IMR-90 (cell line): ENCODE measurements around the gene ESD. TPM values are rescaled to one million over a fixed set of nuclear protein-coding genes. Genes with fewer than 3 reads are reported as not detected.

Experiments used
- ATAC-seq: fragments of 200-7000 bp; cut with Tn5 transposase; 2 replicates; pipeline ENCODE4 v1.9.1; 2020; ENCODE audit warnings: low read depth, mild to moderate bottlenecking, moderate library complexity
- BruUV-seq: library from RNA; stranded (reverse); fragments of 400-500 nt; replicated peaks from 2 replicates; lab custom pipeline; 2021; lab: Mats Ljungman, UMichigan
- CTCF ChIA-PET: fragments of 300-600 bp; formaldehyde crosslinking; extraction: SDS; loops from one replicate; lab custom pipeline; 2021; ENCODE audit warnings: antibody characterized with exemption; lab: Yijun Ruan, JAX
- POLR2A ChIA-PET: fragments of 300-600 bp; sonication (Branson Sonifier 250); formaldehyde crosslinking; loops from one replicate; lab custom pipeline; 2022; ENCODE audit warnings: antibody characterized with exemption; ENCODE audit not compliant: unreplicated experiment; lab: Charles Lee
- DNase-seq: peaks from one replicate; pipeline ENCODE4 v3.0.0; 2013
- H2AFZ ChIP-seq: replicated peaks from 2 replicates; pipeline ENCODE3; 2013; ENCODE audit warnings: low read length, mild to moderate bottlenecking; ENCODE audit not compliant: poor library complexity
- H2AK5ac ChIP-seq: 2 replicates; pipeline ENCODE4 v1.6.1; 2013; ENCODE audit warnings: low read depth, low read length, inconsistent platforms
- H2AK9ac ChIP-seq: replicated peaks from 2 replicates; pipeline ENCODE3; 2013; ENCODE audit warnings: mild to moderate bottlenecking, low read depth, low read length, moderate library complexity; ENCODE audit not compliant: poor library complexity
- H2BK120ac ChIP-seq: 2 replicates; pipeline ENCODE4 v1.6.1; 2013; ENCODE audit warnings: low read depth, low read length, inconsistent platforms
- H2BK15ac ChIP-seq: 3 replicates; pipeline ENCODE4 v1.6.1; 2013; ENCODE audit warnings: low read depth, low read length, inconsistent platforms
- H2BK20ac ChIP-seq: 2 replicates; pipeline ENCODE4 v1.6.1; 2013; ENCODE audit warnings: low read depth, mild to moderate bottlenecking, inconsistent platforms, low read length, moderate library complexity
- H2BK5ac ChIP-seq: 2 replicates; pipeline ENCODE4 v1.6.1; 2013; ENCODE audit warnings: mild to moderate bottlenecking, low read depth, low read length, inconsistent platforms; ENCODE audit not compliant: poor library complexity, severe bottlenecking
- H3K14ac ChIP-seq: replicated peaks from 2 replicates; pipeline ENCODE4 v1.6.1; 2013; ENCODE audit warnings: low read depth, low read length, inconsistent platforms
- H3K18ac ChIP-seq: 2 replicates; pipeline ENCODE4 v1.6.1; 2013; ENCODE audit warnings: low read depth, low read length, control low read depth
- H3K23ac ChIP-seq: 2 replicates; pipeline ENCODE4 v1.6.1; 2013; ENCODE audit warnings: low read depth, low read length, inconsistent platforms
- H3K27ac ChIP-seq: 2 replicates; pipeline ENCODE4 v1.5.1; 2013; ENCODE audit warnings: mild to moderate bottlenecking, control low read depth, low read length; ENCODE audit not compliant: insufficient read depth
- H3K27me3 ChIP-seq: 2 replicates; pipeline ENCODE4 v1.6.1; 2013; ENCODE audit warnings: low read length; ENCODE audit not compliant: control insufficient read depth, insufficient read depth
- H3K36me3 ChIP-seq: 2 replicates; pipeline ENCODE4 v1.6.1; 2013; ENCODE audit warnings: low read length, mixed read lengths; ENCODE audit not compliant: control insufficient read depth, insufficient read depth
- H3K4ac ChIP-seq: 2 replicates; pipeline ENCODE4 v1.6.1; 2013; ENCODE audit warnings: low read depth, low read length, inconsistent platforms
- H3K4me1 ChIP-seq: 2 replicates; pipeline ENCODE4 v1.6.1; 2013; ENCODE audit warnings: low read length, mixed read lengths; ENCODE audit not compliant: control insufficient read depth, insufficient read depth
- H3K4me2 ChIP-seq: 2 replicates; pipeline ENCODE4 v1.6.1; 2013; ENCODE audit warnings: low read depth, mild to moderate bottlenecking, control low read depth, low read length, moderate library complexity
- H3K4me3 ChIP-seq: 2 replicates; pipeline ENCODE4 v1.5.1; 2013; ENCODE audit warnings: low read depth, mild to moderate bottlenecking, control low read depth, low read length, moderate library complexity; ENCODE audit not compliant: insufficient read depth
- H3K56ac ChIP-seq: 2 replicates; pipeline ENCODE4 v1.6.1; 2013; ENCODE audit warnings: low read length, inconsistent platforms; ENCODE audit not compliant: insufficient read depth; ENCODE audit errors: extremely low read depth
- H3K79me1 ChIP-seq, 2 experiments: 2 replicates each; pipeline ENCODE4 v1.6.1; 2013; ENCODE audit warnings: low read length in 2 of 2, inconsistent platforms in 1 of 2, low read depth in 1 of 2
- H3K9ac ChIP-seq: 2 replicates; pipeline ENCODE4 v1.6.1; 2013; ENCODE audit warnings: low read depth, low read length, control low read depth
- H3K9me1 ChIP-seq: 2 replicates; pipeline ENCODE4 v1.6.1; 2013; ENCODE audit warnings: low read length, inconsistent platforms; ENCODE audit not compliant: insufficient read depth
- H3K9me3 ChIP-seq: 2 replicates; pipeline ENCODE4 v1.6.1; 2013; ENCODE audit warnings: low read length; ENCODE audit not compliant: control insufficient read depth, insufficient read depth
- H4K20me1 ChIP-seq: 2 replicates; pipeline ENCODE4 v1.6.1; 2013; ENCODE audit warnings: low read length, inconsistent platforms; ENCODE audit not compliant: insufficient read depth
- H4K5ac ChIP-seq: 2 replicates; pipeline ENCODE4 v1.6.1; 2013; ENCODE audit warnings: mild to moderate bottlenecking, low read depth, low read length, control low read depth
- H4K8ac ChIP-seq, 2 experiments: 2 replicates each; pipeline ENCODE4 v1.6.1; 2013; ENCODE audit warnings: low read depth in 2 of 2, low read length in 2 of 2, control low read depth in 1 of 2, inconsistent platforms in 1 of 2
- H4K91ac ChIP-seq: 2 replicates; pipeline ENCODE4 v1.6.1; 2013; ENCODE audit warnings: low read depth, low read length, inconsistent platforms; ENCODE audit not compliant: insufficient read depth
- CHD1 ChIP-seq: IDR thresholded peaks from 2 replicates; pipeline ENCODE4 v1.6.1; 2012; ENCODE audit warnings: low read depth, low read length, improper control_type of control experiment
- FOS ChIP-seq: fragments of 150-350 bp; IDR thresholded peaks from 2 replicates; pipeline ENCODE4 v1.6.1; 2016; ENCODE audit warnings: low read depth, low read length
- MXI1 ChIP-seq: IDR thresholded peaks from 2 replicates; pipeline ENCODE4 v1.6.1; 2012; ENCODE audit warnings: low read depth, mild to moderate bottlenecking, low read length, moderate library complexity, borderline replicate concordance
- SMC3 ChIP-seq: fragments of 150-350 bp; IDR thresholded peaks from 2 replicates; pipeline ENCODE4 v1.6.1; 2016; ENCODE audit warnings: low read depth, mild to moderate bottlenecking, antibody characterized with exemption, low read length, moderate library complexity
- WGBS, 2 experiments: methylation state at CpG; one replicate each; pipeline versions ENCODE4 v1.1.5 to v1.1.7; 2013; ENCODE audit warnings: missing lambda C conversion rate in 2 of 2; ENCODE audit not compliant: insufficient read length in 1 of 2; ENCODE audit errors: extremely low coverage in 2 of 2; 5-methylcytosine and 5-hydroxymethylcytosine counted together
- dilution Hi-C: fragments of 300-500 bp; cut with HindIII; formaldehyde crosslinking; loops from one replicate; pipeline ENCODE4 v1.14.3; 2018; ENCODE audit warnings: low sequenced_read_pairs; ENCODE audit not compliant: unreplicated experiment
- in situ Hi-C: fragments of 300-500 bp; cut with MboI; formaldehyde crosslinking; loops from 3 replicates; pipeline ENCODE4 v1.14.3; 2019; ENCODE audit warnings: low sequenced_read_pairs, inconsistent platforms, mixed read lengths
- intact Hi-C: fragments of 100-400 bp; cut with micrococcal nuclease; formaldehyde crosslinking; loops from 2 replicates; pipeline ENCODE4 v1.10.0; 2022
- polyA plus RNA-seq, 3 experiments: library from polyadenylated mRNA; depleted of rRNA; stranded (reverse); fragments of >200 nt; gene quantifications; 2 replicates each; pipeline ENCODE4 v1.2.3, GENCODE V29; 2012; ENCODE audit warnings: low replicate concordance in 1 of 3
- total RNA-seq: library from RNA; depleted of rRNA; stranded (reverse); fragments of >200 nt; gene quantifications from 2 replicates; pipeline ENCODE4 v1.2.3, GENCODE V29; 2012
- TF ChIP-seq, protein P1 (sequence below): fragments of 150-350 bp; IDR thresholded peaks from 2 replicates; pipeline ENCODE4 v1.6.1; 2017; ENCODE audit warnings: mild to moderate bottlenecking, antibody characterized with exemption, low read length, low read depth

The ESD gene
- total and polyA plus RNA-seq, 2 of the 4 experiments (the other 2 are of a cell fraction), result 90.4 to 135 TPM

DNA sequence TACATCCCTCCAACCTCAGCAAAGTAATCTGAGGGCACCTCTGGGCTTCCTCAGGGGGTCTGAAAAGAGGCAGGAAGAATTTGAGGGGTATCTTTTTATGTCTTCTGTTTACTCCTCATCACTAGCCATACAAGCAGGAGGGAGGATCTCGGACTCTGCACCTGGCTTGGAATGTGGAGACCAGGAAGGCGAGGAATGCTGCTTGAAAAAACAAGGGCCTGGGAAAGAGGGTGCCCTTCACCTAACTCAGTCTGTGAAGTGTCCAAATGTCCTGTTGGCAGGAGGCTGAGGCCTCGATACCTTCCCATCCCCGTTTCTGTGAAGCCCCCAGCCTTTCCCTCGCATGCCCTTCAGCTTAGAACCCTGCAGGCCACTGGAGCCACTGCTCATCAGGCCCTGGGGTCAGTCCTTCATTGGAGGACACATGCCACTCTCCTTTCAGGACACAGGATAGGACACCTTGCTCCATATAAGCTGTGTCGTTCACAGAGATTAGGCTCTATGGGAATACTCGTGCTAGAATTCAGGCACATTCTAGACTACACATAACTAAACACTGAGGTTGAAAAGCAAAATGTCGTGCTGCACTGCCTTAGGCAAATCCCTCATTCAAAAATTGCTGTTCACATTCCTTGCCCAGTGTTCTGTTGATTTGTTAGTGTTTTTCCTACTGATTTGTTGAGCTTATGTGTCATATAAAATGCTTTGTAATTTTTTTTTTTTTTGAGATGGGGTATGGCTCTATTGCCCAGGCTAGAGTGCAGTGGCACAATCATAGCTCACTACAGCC, 49.7 kb downstream of the ESD start:
- ATAC-seq, result no peak
- Histone ChIP-seq H4K8ac (no peak overlapping the region), H3K14ac (no peak overlapping the region), H3K18ac (no peak overlapping the region), H3K4me1 (peaks cover 2% of the 10 kb centered on the region), H2AK5ac (no peak overlapping the region), H4K91ac (no peak overlapping the region), H4K20me1 (no peaks in the 10 kb centered on the region), H2BK5ac (no peak overlapping the region), H3K4ac (no peak overlapping the region), H2BK15ac (no peak overlapping the region), H3K23ac (no peak overlapping the region), H4K5ac (no peak overlapping the region), H2AFZ (no peak overlapping the region), H3K36me3 (peaks cover 26% of the 10 kb centered on the region), H3K79me1 (peaks cover 0 to 3% of the 10 kb centered on the region in 2 experiments; a peak in 2 of 4 replicates), H2BK20ac (no peak overlapping the region), H3K27me3 (no peaks in the 10 kb centered on the region), H3K9me3 (no peaks in the 10 kb centered on the region), H3K4me2 (no peak overlapping the region), H3K27ac (no peak overlapping the region), H3K9ac (no peak overlapping the region), H3K4me3 (no peak overlapping the region), H3K56ac (no peak overlapping the region), H2AK9ac (no peak overlapping the region), H2BK120ac (no peak overlapping the region), H3K9me1 (peaks cover 6% of the 10 kb centered on the region; the same call in 1 of the 2 replicates)
- no TSS peak for BruUV-seq
- in situ Hi-C loops (no loop called here), dilution Hi-C loops (no loop called here), intact Hi-C loops (no loop called here)
- TF ChIP-seq MXI1 (no peak), FOS (no peak), SMC3 (no peak), CHD1 (no peak)
- TF ChIP-seq, protein P1, sequence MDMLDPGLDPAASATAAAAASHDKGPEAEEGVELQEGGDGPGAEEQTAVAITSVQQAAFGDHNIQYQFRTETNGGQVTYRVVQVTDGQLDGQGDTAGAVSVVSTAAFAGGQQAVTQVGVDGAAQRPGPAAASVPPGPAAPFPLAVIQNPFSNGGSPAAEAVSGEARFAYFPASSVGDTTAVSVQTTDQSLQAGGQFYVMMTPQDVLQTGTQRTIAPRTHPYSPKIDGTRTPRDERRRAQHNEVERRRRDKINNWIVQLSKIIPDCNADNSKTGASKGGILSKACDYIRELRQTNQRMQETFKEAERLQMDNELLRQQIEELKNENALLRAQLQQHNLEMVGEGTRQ, result no peak
- ChIA-PET POLR2A (no interaction called here), CTCF (no interaction called here)
- 100% methylated on average over 1 of the region's 8 CpGs; no CpG with 5 or more reads in 1 of the 2 experiments for WGBS, 2 experiments
- no peak for DNase-seq
